M059J (cell line): ENCODE measurements around the gene SBSN. TPM values are rescaled to one million over a fixed set of nuclear protein-coding genes. Genes with fewer than 3 reads are reported as not detected.

Experiments used
- DNase-seq: peaks from one replicate; pipeline ENCODE4 v3.0.0-alpha.2; 2012; ENCODE audit warnings: low read depth
- total RNA-seq: library from RNA; depleted of rRNA; stranded (reverse); fragments of >200 nt; shearing (Covaris generic); gene quantifications from 2 replicates; pipeline ENCODE4 v1.2.3, GENCODE V29; 2014

SBSN gene
- total RNA-seq, 1 experiment from 2014 or later: 0.25 TPM

- no peak for DNase-seq
Measured at GRCh38 chr19:35533822-35534392, 5.8 kb upstream of the SBSN start.

DNA sequence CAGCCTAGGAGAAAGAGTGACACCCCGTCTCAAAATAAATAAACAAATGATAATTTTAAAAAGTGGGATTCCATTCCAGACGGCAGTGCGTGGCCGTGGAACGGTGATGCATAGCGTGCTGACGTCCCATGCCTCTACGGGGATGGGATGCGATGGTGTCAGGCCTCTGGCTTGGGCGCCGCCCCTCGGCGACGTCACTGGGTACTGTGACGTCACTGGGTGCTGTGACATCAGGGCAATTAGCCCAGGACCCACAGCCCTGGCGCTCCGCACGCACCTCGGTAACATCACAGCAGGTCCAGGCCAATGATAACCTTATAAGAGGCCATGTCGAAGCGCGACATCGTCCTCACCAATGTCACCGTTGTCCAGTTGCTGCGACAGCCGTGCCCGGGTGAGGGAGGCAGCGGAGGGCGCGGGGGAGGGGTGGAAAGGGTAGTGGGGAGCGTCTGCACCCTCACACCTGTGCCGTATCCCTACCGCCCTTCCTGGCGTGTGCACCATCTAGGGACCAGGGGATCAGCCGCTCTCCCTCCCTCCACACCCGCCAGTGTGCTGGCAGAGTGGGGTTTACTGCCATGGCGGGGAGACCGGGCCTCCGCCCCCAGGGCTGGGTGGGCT is 5.2 kb upstream of the SBSN start, which contains the start of gene GAPDHS:
GAPDHS (plus strand) TSS at position 256 of the 621 bp plus-strand sequence; CDS start at position 328, 72 bp downstream.
- DNase-seq: no peak

DNA sequence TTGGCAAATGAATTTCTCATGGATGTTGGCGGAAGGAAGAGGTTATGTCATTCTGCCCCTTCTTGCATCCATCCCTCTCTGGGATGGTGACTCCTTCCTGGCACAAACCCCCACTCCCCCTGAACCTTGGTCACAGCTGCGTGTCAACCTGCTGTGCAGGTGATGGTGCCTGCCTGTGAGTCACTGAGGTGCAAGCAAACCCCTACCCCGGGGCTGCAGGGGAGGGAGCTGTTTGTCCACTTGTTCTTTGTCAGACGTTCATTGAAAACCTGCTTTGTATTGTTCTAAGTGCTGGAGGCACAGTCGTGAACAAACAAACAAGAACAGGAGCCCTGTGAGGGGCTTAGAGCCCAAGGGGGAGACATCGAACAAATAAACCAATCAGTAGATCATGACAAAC is 3.2 kb upstream of the SBSN start:
- DNase-seq: no peak

- no peak for DNase-seq
Measured at GRCh38 chr19:35529241-35530218, 1.4 kb upstream of the SBSN start.

- DNase-seq: no peak
Measured at GRCh38 chr19:35525873-35526272, 2.2 kb downstream of the SBSN start.

- no peak for DNase-seq
Measured at GRCh38 chr19:35524181-35524837, 3.8 kb downstream of the SBSN start.

- DNase-seq: no peak
Measured at GRCh38 chr19:35522745-35523327, 5.3 kb downstream of the SBSN start.

DNA sequence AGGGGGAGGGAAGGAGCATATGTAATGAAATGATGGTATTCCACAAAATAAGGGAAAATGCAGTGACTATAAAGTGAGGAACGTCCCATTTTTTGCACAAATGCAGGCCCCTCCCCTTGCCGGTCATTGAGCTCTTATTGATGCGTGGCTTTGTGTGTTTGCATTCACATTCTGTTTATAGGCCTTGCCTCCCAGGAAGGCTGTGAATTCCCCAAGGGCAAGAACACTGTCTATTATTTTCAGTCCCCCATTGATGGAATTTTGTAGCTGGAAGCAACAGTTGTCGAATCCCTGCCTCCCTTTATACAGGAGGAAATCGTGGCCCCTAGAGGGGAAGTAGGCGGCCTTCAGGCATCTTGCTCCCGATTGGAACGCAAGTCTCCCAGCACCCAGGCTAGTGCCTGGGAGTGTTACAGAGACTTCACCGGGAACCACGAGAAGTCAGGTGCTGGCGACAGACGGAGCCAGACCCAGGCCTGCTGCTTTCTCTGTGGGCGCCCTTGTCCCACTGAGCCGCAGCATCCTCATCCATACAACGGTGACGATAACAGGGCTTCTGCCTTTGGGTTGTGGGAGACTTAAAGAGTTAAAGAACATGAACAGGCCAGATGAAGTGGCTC is 6.9 kb downstream of the SBSN start:
- DNase-seq: no peak

GRCh38 chr19:35519291-35519690 is 8.8 kb downstream of the SBSN start:
- peak; percentile 24 for DNase-seq

DNA sequence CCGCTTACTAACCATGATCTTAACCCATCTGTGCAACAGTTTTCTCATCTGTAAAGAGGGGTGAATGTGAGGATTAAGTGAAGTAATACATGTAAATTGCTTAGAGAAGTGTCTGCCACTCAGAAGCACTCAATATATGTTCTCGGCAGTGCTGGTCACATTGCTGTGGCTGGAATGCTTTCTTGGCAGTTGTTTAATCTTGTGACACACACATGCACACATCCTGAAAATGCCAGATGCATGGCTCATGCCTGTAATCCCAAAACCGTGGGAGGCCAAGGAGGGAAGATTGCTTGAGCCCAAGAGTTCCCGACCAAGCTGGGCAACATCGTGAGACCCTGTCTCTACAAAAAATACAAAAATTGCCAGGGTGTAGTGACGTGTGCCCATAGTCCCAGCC is 9.8 kb downstream of the SBSN start:
- peak; percentile 92 for DNase-seq

DNA sequence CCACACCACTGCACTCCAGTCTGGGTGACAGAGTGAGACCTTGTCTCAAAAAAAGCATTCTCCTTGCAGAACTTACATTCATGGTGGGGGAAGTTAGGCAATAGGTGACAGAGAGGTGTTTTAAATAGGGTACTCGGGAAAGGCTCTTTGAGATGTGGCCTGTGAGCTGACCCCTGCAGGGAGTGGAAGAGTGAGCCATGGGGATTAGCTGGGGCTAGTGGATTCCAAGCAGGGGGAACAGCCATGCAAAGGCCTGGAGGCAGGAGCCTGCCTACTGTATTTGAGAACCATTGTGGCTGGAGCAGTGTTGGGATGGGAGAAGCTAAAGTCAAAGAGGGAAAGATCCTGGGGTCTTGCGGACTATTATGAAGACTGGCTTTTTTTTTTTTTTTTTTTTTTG is 10.8 kb downstream of the SBSN start:
- DNase-seq: no peak

DNA sequence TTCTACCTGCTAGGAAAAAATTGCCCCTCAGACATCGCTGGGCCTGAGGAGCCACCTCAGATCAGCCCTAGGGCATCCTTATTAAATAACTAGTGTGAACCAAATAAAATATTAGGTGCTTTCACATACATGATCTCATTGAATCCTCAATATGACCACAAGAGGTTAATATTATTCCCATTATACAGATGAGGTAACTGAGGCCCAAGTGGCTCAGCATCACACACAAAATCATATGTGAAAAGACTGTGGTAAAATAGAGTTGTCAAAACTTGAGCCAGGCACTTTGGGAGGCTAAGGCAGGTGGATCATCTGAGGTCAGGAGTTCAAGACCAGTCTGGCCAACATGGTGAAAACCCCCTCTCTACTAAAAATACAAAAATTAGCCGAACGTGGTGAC is 11.8 kb downstream of the SBSN start:
- DNase-seq: no peak

GRCh38 chr19:35514282-35514809 is 13.8 kb downstream of the SBSN start:
- DNase-seq: no peak

DNA sequence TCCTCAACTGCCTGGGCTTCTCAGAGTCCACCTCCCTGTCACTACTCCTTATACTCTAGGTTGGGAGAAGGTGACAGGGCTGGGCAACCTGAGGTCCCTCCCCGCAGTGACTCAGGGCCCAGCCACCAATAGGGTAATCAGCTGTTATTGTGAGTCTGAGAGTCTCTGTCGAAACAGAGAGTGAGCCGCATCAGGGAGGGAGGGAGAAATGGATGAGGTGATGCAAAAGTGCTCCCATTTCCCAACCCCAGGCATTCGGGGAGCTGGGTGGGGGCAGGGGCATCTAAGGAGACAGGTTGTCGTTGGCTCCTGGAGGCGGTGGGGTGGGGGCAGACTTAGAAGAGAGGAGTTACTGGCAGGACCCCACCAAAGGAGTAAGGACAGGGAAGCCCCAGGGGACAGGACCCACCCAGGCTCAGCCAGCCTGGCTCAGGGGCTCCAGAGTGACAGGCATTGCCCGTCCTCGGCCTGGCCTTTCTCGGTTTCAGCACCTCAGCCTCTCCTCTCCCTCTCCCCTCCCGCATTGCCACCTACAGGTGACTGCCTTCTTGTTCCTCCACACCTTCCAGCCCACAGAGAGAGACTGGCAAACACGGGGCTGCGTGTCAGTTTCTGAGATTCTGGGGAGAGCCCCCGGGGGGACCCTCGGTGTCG is 14.4 kb downstream of the SBSN start, which contains the start of gene DMKN:
DMKN (minus strand) TSS at position 22 of the 654 bp plus-strand sequence. CDS start 174 bp downstream, outside the sequence.
- peak; percentile 53 for DNase-seq

DNA sequence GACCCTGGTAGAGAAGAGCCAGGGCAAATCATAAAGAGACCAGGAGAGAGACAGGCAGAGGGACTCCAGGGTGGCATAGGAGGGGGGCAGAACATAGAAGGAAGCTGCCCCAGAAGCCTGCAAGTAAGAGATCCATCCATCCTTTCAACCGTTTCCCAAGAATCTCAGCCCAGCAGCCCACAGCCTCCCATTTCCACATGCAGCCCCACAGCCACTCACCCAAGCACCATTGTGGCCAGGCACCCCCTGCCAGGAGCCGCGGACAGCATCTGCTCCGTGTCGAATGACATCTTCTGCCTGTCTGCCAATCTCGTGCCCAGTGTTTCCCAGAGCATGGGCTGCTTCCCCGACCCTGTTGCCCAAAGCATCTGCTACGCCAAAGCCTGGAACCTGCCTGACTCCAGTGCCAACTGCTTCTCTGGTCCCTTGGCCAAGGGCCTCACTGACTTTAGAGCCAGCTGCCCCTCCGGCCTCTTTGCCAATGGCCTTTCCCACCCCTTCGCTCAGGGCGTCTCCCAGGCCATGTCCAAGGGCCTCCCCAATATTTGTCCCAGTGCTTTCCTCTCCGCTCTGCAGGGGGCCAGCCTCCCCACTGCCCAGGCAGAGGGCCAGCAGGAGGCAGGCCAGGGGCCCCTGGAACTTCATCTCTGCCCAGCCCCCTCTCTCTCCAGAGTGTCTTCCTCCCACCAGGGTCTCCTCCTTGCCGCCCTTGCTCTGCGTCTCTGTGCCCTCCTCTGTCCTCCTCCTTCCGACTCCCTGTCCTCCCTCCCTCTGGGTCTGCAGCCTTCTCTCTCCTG is 15.1 kb downstream of the SBSN start:
- DNase-seq: no peak

GRCh38 chr19:35511337-35511736 is 16.8 kb downstream of the SBSN start:
- DNase-seq: no peak

GRCh38 chr19:35510626-35510964 is 17.5 kb downstream of the SBSN start:
- no peak for DNase-seq

- DNase-seq: peak; percentile 58
Measured at GRCh38 chr19:35509861-35510625, 18.1 kb downstream of the SBSN start.
